Hepatocyte (in vitro differentiated cells): Measurements from ENCODE around the gene AGXT2. TPM values are rescaled to one million over a fixed set of nuclear protein-coding genes. Genes with fewer than 3 reads are reported as not detected.

Experiments
- DNase-seq: peaks from one replicate; pipeline ENCODE4 v3.0.0-alpha.2; 2016; ENCODE audit warnings: low spot score
- H2AFZ ChIP-seq: fragments of 200-600 bp; sonication (generic); 2 replicates; pipeline ENCODE4 v1.6.0; 2016; ENCODE audit warnings: antibody characterized with exemption, mild to moderate bottlenecking
- H3K27ac ChIP-seq: fragments of 200-600 bp; sonication (generic); 2 replicates; pipeline ENCODE4 v1.5.1; 2016; ENCODE audit warnings: mild to moderate bottlenecking
- H3K27me3 ChIP-seq: fragments of 200-600 bp; sonication (generic); 2 replicates; pipeline ENCODE4 v1.6.1; 2016
- H3K36me3 ChIP-seq: fragments of 200-600 bp; sonication (generic); replicated peaks from 2 replicates; pipeline ENCODE4 v1.5.1; 2016; ENCODE audit warnings: low read depth; ENCODE audit not compliant: insufficient read depth
- H3K4me1 ChIP-seq: fragments of 200-600 bp; sonication (generic); 2 replicates; pipeline ENCODE4 v1.5.1; 2016; ENCODE audit warnings: mild to moderate bottlenecking, moderate library complexity; ENCODE audit not compliant: insufficient read depth
- H3K4me2 ChIP-seq: fragments of 200-600 bp; sonication (generic); 2 replicates; pipeline ENCODE4 v1.6.0; 2016
- H3K4me3 ChIP-seq: fragments of 200-600 bp; sonication (generic); 2 replicates; pipeline ENCODE4 v1.5.1; 2016; ENCODE audit warnings: mild to moderate bottlenecking
- H3K79me2 ChIP-seq: fragments of 200-600 bp; sonication (generic); 2 replicates; pipeline ENCODE4 v1.6.0; 2017; ENCODE audit warnings: mild to moderate bottlenecking
- H3K9me2 ChIP-seq: fragments of 200-600 bp; sonication (generic); replicated peaks from 2 replicates; pipeline ENCODE4 v1.6.0; 2017; ENCODE audit warnings: mild to moderate bottlenecking; ENCODE audit not compliant: insufficient read depth
- H3K9me3 ChIP-seq: fragments of 200-600 bp; sonication (generic); 2 replicates; pipeline ENCODE4 v1.5.1; 2016; ENCODE audit warnings: low read depth, mild to moderate bottlenecking
- H4K20me1 ChIP-seq: fragments of 200-600 bp; sonication (generic); 2 replicates; pipeline ENCODE4 v1.6.0; 2016; ENCODE audit warnings: mild to moderate bottlenecking; ENCODE audit not compliant: insufficient read depth, poor library complexity, severe bottlenecking
- EZH2 ChIP-seq: fragments of 200-600 bp; sonication (generic); IDR thresholded peaks from 2 replicates; pipeline ENCODE4 v1.6.1; 2016; ENCODE audit warnings: antibody characterized with exemption, mild to moderate bottlenecking, borderline replicate concordance
- EZH2phosphoT487 ChIP-seq: fragments of 200-600 bp; sonication (generic); IDR thresholded peaks from one replicate; pipeline ENCODE4 v1.6.1; 2018; ENCODE audit warnings: antibody characterized with exemption, mild to moderate bottlenecking, low read depth, moderate library complexity; ENCODE audit not compliant: unreplicated experiment, severe bottlenecking
- WGBS: methylation state at CpG from one replicate; pipeline ENCODE4 v1.1.6; 2016; ENCODE audit warnings: low lambda C conversion rate; ENCODE audit errors: missing lambda C conversion rate; 5-methylcytosine and 5-hydroxymethylcytosine counted together
- polyA plus RNA-seq: library from polyadenylated mRNA; unstranded; fragments of >200 nt; fragmentation: Nextera tagmentation; extraction: Ambion mirVana; gene quantifications from 2 replicates; pipeline ENCODE4 v1.2.1, GENCODE V29; 2016
- total RNA-seq: library from RNA; depleted of rRNA; stranded (reverse); fragments of >200 nt; gene quantifications from 2 replicates; pipeline ENCODE4 v1.2.3, GENCODE V29; 2014
- TF ChIP-seq, protein P1 (sequence below): fragments of 200-600 bp; sonication (generic); IDR thresholded peaks from 2 replicates; pipeline ENCODE4 v1.5.1; 2016; ENCODE audit warnings: antibody characterized with exemption, mild to moderate bottlenecking; ENCODE audit not compliant: poor library complexity

AGXT2 gene
- total and polyA plus RNA-seq, 2 experiments from 2014 or later = 8.0 to 10.6 TPM

GRCh38 chr5:34996261-34996660, 51.5 kb downstream of the AGXT2 start:
- Histone ChIP-seq H2AFZ (no peak overlapping the region), H3K4me2 (no peak overlapping the region), H3K27me3 (no peaks in the 10 kb centered on the region), H3K27ac (no peak overlapping the region), H3K36me3 (no peaks in the 10 kb centered on the region), H4K20me1 (no peaks in the 10 kb centered on the region), H3K4me3 (no peak overlapping the region), H3K9me3 (no peaks in the 10 kb centered on the region), H3K79me2 (no peaks in the 10 kb centered on the region), H3K9me2 (no peaks in the 10 kb centered on the region), H3K4me1 (no peaks in the 10 kb centered on the region)
- WGBS = 81% methylated on average over 2 of the region's 2 CpGs
- no peak for TF ChIP-seq EZH2phosphoT487
- TF ChIP-seq EZH2 = no peak
- TF ChIP-seq, protein P1, sequence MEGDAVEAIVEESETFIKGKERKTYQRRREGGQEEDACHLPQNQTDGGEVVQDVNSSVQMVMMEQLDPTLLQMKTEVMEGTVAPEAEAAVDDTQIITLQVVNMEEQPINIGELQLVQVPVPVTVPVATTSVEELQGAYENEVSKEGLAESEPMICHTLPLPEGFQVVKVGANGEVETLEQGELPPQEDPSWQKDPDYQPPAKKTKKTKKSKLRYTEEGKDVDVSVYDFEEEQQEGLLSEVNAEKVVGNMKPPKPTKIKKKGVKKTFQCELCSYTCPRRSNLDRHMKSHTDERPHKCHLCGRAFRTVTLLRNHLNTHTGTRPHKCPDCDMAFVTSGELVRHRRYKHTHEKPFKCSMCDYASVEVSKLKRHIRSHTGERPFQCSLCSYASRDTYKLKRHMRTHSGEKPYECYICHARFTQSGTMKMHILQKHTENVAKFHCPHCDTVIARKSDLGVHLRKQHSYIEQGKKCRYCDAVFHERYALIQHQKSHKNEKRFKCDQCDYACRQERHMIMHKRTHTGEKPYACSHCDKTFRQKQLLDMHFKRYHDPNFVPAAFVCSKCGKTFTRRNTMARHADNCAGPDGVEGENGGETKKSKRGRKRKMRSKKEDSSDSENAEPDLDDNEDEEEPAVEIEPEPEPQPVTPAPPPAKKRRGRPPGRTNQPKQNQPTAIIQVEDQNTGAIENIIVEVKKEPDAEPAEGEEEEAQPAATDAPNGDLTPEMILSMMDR = no peak
- no peak for DNase-seq

DNA sequence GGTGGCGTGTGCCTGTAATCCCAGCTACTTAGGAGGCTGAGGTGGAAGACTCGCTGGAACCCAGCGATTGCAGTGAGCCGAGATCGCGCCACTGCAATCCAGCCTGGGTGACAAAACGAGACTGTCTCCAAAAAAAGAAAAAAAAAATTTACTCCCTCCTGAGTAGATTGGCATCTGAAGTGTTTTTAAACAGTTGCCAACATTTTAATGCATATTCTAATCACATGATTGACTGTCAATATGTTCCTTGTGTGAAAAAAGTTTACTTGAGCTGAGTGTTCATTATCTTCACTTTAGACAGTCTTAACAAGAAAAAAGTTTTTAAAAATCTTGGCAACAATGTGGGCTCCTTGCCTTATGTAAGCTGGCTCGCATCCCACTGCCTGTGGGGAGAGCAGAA, 53.8 kb downstream of the AGXT2 start:
- TF ChIP-seq EZH2phosphoT487 = no peak
- TF ChIP-seq, protein P1 = no peak
- no peak for TF ChIP-seq EZH2

DNA sequence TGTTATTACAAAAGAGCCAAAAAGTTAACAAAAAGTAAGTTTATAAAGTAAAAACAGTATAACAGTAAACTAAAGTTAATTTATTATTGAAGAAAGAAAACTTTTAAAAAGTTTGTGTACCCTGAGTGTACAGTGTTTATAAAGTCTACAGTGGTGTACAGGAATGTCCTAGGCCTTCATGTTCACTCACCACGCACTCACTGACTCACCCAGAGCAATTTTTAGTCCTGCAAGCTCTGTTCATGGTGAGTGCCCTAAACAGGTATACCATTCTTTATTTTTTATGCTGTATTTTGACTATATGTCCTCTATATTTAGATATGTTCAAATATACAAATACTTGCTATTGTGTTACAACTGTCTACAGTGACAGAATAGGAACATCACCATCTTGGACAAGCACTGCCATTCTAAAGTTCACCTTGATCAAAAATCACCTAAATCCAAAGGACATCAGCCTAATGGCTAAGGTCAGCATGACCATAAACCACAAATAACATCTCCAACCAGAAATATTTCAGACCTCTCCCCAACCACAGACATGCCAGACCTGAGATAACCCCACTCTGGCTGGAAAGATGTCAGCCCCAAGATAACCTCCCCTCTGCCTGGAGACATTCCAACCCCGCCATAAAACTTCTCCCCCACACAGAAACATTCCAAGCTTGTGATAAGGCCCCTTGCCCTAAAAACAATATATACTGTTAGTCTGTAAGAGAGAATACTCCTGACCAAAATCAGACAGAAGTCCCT, 56.1 kb downstream of the AGXT2 start:
- H3K27ac ChIP-seq = no peak overlapping the region
- H3K36me3 ChIP-seq = no peaks in the 10 kb centered on the region
- H3K9me3 ChIP-seq = no peaks in the 10 kb centered on the region
- no peaks in the 10 kb centered on the region for H4K20me1 ChIP-seq
- no peak overlapping the region for H3K4me2 ChIP-seq
- DNase-seq = no peak
- TF ChIP-seq EZH2 = no peak
- TF ChIP-seq, protein P1 = no peak
- TF ChIP-seq EZH2phosphoT487 = no peak
- no peak overlapping the region for H3K4me3 ChIP-seq
- H3K79me2 ChIP-seq = no peaks in the 10 kb centered on the region
- 44% methylated on average over 2 of the region's 2 CpGs for WGBS
- H3K4me1 ChIP-seq = no peaks in the 10 kb centered on the region
- H2AFZ ChIP-seq = no peak overlapping the region
- H3K9me2 ChIP-seq = no peaks in the 10 kb centered on the region
- no peaks in the 10 kb centered on the region for H3K27me3 ChIP-seq

More for the DNA sequence above, 53.8 kb downstream of the AGXT2 start:
- Histone ChIP-seq H3K79me2 (no peaks in the 10 kb centered on the region), H3K9me3 (no peaks in the 10 kb centered on the region), H4K20me1 (no peaks in the 10 kb centered on the region), H2AFZ (no peak overlapping the region), H3K9me2 (no peaks in the 10 kb centered on the region), H3K4me3 (no peak overlapping the region), H3K27ac (no peak overlapping the region), H3K27me3 (no peaks in the 10 kb centered on the region), H3K4me1 (no peaks in the 10 kb centered on the region), H3K36me3 (no peaks in the 10 kb centered on the region), H3K4me2 (no peak overlapping the region)
- whole genome bisulfite sequencing = 88% methylated on average over 8 of the region's 8 CpGs
- no peak for DNase-seq
